Measurements from ENCODE around the gene C16orf78. TPM values are rescaled to one million over a fixed set of nuclear protein-coding genes. Genes with fewer than 3 reads are reported as not detected.

The C16orf78 gene
- total and polyA plus RNA-seq, 2 of the 8 experiments (the other 6 are each of a cell fraction or from before 2014, with no cell fraction given), result not detected

DNA sequence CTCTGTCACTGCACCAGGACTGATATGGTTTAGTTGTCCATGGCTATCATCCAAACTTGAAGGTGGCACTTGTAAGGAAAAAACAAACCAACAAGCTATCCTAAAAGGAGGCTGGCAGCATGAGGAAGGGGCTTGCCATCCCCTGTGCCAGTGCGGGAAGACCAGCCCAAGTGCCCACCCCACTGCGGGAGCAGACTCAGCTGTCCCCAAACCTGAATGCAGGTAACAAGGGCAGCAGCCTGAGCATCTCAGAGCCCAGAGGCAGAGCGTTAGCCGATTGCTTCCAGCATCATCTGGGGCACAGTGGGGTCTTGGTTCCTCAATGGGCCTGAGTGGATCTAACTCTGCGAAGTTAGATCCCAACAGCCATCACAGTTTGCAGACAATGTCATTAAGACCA is 29.2 kb upstream of the C16orf78 start (continued):
- TF ChIP-seq CHD7 (IDR thresholded peaks at IDR 0.05; ENCODE audit: insufficient replicate concordance, low read length), result no peak
- TF ChIP-seq SIX5 (IDR thresholded peaks at IDR 0.05; ENCODE audit: low read depth, low read length), result no peak
- TF ChIP-seq CREB1 (IDR thresholded peaks at IDR 0.05), result no peak
- TF ChIP-seq, protein P1, sequence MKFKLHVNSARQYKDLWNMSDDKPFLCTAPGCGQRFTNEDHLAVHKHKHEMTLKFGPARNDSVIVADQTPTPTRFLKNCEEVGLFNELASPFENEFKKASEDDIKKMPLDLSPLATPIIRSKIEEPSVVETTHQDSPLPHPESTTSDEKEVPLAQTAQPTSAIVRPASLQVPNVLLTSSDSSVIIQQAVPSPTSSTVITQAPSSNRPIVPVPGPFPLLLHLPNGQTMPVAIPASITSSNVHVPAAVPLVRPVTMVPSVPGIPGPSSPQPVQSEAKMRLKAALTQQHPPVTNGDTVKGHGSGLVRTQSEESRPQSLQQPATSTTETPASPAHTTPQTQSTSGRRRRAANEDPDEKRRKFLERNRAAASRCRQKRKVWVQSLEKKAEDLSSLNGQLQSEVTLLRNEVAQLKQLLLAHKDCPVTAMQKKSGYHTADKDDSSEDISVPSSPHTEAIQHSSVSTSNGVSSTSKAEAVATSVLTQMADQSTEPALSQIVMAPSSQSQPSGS (IDR thresholded peaks at IDR 0.05; ENCODE audit: low read length), result no peak
- TF ChIP-seq CHD2 (IDR thresholded peaks at IDR 0.05; ENCODE audit: low read length), result no peak
